Erythroblast (primary cell): ENCODE measurements around the gene TBATA.

ENCODE experiments used
- DNase-seq, 2 experiments: peaks; one replicate each; lab custom pipeline; 2025; lab: John Stamatoyannopoulos, UW
- GATA1 ChIP-seq: IDR thresholded peaks from 2 replicates; pipeline ENCODE4 v1.6.1; 2011; ENCODE audit warnings: low read depth, mild to moderate bottlenecking, control low read depth, low read length, moderate library complexity
- POLR2A ChIP-seq: IDR thresholded peaks from 2 replicates; pipeline ENCODE4 v1.6.1; 2011; ENCODE audit warnings: mild to moderate bottlenecking, low read length

The TBATA gene

DNA sequence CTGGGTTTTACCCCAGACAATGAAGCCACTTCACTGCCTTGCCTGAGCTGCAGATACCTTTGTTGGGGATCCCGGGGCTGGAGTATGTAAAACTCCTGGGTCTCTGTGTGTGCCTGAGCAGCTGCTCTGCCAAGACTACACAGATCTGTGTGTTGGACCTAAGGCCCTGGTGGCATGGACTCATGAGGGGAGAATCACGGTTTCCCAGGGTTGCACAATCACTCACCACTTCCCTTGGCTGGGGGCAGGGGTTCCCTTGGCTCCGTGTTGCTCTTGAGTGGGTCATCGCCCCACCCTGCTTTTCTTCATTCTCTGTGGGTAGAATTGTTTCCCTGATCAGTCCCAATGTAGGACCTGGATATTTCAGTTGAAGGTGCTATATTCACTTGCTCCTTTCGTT is 13.9 kb upstream of the TBATA start:
- no peak for DNase-seq
- TF ChIP-seq POLR2A (no peak), GATA1 (no peak)

DNA sequence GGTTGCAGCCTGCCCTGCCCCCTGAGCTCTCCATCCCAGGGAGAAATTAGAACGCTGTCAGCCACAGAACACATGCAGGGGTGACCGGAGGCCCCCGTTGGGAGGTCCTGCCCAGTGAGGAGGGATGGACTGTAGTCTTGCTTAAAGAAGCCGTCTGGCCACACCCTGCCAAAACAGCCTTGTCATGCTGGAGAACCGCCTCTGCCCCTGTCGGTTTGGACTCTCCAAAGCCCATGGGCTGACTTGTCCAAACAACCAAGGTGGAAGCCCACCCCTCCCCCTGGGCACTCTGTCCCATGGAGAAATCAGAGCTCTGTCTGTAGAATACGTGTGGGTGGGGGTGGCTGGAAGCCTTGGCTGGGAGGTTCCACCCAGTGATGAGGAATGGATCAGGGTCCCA is 12.7 kb upstream of the TBATA start:
- DNase-seq: no peak
- TF ChIP-seq GATA1: no peak
- TF ChIP-seq POLR2A: no peak

DNA sequence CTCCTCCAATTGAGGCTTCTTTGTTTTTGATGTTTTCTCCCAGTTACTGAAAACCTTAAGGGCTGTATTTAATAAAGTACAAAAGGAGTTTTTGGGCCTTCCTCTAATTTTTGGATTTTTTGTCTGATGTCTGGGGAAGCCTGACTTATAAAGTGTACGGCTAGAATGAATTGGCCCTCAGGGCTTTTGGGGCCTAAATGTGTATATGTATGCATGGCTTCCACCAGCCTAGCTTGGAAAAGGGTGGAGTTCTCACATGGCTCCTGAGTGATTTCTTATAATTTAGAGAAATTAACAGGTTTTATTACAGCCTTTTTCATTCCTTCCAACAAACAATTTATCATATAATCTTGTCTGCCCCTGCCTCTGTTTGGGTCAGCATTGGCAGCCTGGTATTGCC is 10.4 kb upstream of the TBATA start:
- TF ChIP-seq GATA1: no peak
- no peak for TF ChIP-seq POLR2A

DNA sequence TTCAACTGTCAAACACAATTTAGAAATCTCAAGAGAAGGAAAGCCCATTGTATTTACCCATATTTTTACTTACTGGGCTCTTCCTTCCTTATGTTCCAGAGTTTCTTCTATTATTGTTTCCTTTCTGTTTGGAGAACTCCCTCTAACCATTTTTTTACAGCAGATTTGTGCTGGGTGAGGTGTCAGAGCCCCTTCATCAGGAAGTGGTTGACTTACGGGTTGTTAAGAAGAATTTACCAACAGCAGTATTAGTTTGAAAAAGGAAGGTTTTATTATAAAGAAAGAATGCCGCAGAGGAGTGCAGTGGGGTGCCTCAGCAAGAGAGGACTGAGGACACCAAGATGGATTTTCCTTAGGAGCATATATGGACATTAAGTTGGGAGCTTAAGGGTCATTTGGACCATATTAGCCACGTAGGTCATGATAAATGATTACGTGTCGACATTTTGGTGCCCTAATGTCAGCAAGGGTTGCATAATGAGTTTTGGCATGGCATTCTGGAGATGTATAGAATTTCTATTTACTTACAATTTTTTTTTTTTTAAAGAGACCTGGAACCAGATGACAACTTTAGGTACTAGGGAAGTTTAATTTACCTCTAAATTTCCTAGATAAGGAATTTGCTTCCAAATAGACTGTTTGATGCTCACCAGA is 6.3 kb upstream of the TBATA start:
- DNase-seq: no peak
- TF ChIP-seq POLR2A: no peak
- no peak for TF ChIP-seq GATA1

More for the DNA sequence above, 10.4 kb upstream of the TBATA start:
- no peak for DNase-seq

DNA sequence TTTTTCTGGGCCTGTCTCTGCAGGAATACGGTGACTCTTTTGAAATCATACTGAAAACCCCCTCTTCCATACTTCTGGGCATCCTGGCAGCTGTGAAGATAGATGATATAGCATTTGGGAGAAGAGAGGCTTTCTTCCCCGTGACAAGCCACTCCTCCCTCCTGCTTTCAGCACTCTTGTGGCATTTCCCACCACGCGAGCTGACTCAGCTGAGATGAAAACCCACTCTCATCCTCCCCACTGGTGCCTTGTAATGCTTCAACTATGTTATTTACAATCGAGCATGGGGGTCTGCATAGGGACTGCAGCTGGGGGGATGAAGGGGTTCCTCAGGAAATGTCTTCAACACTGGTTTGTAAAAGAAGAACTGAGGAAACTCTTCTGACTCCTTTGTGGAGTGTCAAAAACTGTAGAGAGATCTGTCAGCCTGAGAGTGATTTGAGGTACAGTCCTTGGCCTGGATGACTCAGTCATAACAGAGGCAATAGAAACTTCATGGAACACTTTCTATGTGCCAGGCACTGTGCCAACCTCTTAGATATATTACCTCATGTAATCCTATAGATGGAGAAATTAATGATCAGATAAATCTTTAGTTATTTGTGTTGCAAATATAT is 1.7 kb upstream of the TBATA start:
- TF ChIP-seq POLR2A (no peak), GATA1 (no peak)
- DNase-seq: no peak

DNA sequence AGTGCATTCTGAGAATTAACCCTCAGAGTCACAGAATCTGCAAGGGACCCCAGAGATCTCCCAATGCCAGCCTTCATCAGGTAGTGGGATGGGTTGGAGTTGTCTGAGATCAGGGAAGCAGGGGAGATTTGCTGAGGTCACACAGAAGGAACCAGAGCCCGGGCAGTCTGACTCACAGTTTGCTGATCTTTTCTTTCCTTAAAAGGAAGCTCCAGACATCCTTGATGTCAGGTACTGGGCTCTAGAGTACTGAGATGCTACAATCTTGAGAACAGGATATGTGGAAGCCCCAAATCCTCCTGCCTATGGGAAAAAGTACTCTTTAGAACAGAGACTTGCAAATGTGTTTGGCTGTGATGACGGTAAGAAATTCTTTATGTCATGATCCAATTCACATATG is 706 bp downstream of the TBATA start:
- no peak for DNase-seq
- TF ChIP-seq GATA1 (no peak), POLR2A (no peak)

DNA sequence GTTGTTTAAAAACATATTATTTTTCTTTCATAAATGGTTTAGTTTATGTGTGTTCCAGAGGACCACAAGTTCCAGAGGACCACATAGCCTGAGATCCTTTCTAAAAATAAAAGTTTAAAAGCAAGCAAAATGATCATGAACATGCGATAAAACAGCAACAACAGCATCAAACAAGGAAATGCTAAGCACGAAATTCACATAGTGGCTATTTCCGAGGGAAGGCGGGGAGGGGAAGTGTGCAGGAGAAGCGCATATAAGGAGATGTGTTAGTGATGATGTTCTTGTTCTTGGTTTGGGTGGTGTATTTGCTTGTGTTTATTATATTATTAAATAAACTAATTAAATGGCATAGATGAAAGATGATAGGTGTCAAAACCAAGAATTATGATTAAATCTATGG is 1.2 kb downstream of the TBATA start:
- no peak for TF ChIP-seq POLR2A
- no peak for TF ChIP-seq GATA1
- no peak for DNase-seq

DNA sequence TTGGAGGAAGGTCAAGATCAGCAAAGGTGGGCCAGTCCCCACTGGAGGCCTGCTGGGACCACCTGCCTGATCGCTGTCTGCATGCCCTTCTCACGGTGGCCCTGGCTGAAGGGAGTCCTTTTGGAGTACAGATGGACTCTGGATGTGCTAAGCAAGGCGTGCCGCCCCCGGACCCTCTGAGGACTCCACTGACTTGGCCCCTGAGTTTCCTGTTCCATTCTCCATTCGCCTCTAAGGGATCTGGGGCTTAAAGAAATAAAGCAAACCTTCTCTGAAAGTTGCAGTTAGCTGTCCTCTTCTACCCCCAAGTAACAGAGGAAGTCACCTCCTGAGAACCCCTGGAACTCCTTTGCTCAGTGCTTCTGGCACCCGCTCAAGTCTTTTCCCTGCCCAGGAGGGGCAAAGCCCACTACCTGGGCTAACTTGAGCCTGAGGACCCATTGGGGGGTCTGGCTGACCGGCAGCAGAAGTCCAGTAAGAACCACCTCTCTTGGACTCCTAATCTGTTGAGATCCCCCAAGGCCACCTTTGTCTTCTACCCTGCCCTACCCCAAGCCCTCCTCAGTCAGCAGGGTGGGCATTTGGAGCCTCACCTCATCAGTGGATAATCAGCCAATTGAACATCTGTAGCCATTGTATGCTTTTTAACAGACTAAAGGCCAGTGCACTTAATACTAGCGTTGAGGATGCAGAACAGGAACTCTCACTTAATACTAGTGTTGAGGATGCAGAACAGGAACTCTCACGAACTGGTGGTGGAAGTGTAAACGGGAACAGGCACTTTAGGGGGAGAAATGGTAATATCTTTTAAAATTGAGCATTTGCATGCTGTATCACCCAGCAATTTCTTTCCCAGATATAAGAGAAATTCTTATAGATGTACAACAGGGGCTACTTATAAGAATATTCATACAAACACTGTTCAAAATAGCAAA is 2.2 kb downstream of the TBATA start:
- DNase-seq: no peak
- no peak for TF ChIP-seq GATA1
- TF ChIP-seq POLR2A: no peak

DNA sequence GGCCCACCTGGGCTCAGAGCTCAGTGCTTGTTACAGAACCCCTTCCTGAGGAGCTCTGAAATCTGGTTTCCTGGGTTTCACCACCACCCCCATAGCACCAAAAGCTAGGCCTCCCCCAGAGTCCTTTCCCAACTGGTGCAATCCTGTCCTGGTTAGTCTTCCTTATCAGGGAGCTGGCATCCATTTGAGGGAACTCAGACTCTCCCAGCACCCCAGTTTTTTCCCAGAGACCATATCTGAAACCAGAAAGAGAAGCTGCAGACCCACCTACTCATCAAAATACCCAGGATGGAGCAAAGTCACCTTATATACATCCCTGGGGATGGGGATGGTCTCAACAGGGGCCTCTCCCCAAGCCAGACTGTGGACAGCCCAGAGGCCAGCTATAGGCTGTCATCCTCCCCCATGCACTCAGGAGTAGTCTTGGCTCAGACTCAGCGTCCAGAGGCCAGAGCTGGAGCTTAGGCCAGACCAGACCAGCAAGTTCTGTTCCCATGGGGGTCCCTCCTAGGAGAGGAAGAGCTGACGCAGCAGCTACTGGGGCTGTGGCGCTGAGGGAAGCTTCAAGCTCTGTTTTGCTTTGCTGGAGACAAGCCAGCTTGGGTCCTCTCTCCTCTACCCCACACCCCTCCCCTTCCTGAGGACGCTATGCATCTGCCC is 3.0 kb downstream of the TBATA start:
- no peak for DNase-seq
- TF ChIP-seq GATA1: no peak
- TF ChIP-seq POLR2A: no peak

DNA sequence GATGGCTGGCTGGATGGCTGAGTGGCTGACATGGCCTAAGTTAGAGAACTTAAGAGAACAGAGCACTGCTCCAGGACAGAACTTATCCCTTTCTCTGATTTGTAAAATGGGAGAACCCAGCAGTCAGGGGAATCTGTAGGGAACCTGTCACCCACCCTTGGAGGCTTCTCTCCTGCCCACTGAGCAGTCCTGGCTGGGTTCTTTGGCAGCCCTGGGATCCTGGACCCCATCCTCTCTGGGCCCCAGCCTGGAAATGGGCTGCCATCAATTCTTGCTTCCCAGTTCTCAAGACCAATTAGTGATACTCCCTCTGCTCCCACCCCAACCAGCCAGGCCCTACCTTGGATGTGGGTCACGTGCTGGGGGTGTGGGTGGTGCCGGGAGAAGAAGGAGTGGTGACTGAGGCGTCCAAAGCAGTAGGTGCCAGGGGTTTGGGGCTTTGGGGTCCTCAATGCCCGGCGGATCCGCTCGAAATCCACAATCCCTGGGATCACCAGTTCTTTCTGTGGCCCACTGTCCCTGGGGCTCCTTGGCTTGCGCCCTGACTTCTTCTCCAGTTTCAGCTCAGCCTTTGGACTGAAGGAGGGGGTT is 3.6 kb downstream of the TBATA start:
- TF ChIP-seq POLR2A (no peak), GATA1 (no peak)
- DNase-seq: no peak

DNA sequence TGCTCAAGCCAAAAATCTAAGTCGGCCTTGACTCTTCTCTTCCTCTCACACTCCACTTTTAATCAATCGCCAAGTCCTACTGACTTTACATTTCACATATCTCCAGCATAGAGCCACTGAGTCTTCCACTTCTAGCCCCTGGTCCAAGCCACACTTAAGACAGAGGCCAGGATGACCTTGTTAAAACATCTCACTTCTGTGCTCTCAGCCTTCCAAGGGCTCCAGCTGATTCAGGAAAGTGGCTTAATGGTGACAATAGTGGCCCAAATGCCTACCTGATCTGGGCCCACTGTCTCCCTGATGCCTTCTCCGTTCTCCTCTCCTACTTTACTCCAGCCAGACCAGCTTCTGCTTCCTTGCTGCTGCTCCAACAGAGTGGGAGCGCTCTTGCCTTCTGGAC is 4.4 kb downstream of the TBATA start:
- no peak for DNase-seq
- TF ChIP-seq POLR2A (no peak), GATA1 (no peak)

DNA sequence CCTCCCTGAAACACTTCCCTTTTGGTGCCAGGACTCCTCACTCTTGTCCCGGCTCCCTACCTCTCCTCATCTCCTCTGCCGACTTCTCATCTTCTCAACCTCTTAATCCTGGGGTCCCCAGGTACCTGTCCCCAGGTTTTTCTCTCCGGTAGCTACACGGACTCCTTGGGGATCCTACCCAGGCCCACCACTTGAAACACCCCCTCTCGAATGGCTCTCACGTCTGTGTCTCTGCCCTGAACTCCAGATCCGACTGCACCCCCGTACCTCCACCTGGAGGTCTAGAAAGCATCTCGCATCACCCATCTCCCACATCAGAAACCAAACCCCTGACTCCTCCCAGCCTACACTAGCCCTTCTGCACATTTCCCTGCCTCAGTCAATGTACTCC is 4.8 kb downstream of the TBATA start:
- TF ChIP-seq POLR2A (no peak), GATA1 (no peak)
- no peak for DNase-seq

DNA sequence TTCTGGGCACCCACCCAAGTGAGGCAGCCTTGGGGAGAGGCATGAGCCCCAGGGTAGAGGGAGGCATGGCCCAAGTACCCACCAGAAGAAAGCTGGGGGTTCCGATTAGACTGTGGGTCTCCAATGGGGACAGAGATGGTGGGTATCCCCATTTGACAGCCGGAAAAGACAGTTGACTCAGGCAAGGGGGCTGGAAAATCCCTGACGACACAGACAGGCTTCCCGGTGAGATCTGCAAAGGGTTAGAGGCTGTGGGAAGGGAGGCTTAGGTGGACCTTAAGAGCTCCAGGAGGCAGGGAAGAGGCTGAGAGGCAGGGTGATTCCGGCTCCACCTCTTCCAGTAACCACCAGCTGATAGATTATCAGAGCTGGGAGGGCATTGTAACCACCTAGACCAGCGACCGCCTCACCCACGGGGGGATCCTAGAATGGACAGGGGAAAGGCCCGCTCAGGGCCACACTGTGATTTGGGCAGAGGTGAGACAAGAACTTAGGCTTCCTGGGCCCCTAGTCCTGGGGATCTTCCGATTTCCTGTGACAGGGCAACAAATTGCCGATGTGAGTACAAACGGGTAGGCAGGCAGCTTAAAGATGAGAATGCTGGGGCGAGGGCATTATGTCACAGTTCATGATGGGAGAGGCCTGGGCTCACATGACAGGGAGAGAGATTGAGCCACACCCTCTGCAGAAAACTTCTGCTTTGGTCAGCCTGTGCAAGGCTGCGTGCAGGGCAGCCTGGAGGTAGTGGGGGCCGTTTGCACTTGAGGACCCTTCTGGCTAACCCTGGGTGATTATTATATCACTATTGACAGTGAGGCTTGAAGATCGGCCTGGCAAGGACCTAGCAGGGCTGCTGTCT is 5.4 kb downstream of the TBATA start:
- TF ChIP-seq GATA1 (no peak), POLR2A (no peak)
- DNase-seq: peak; percentile 17 to 32
